HG03342 (cell line): ENCODE results near the gene PRUNE2.
A peak's percentile ranks its signal among the peaks of the same experiment; 100 is the strongest.

Experiments used
- ATAC-seq: cut with Tn5 transposase; IDR thresholded peaks from one replicate; pipeline ENCODE4 v1.9.1; 2021; ENCODE audit warnings: mild to moderate bottlenecking, moderate library complexity; ENCODE audit not compliant: unreplicated experiment

Gene PRUNE2

DNA sequence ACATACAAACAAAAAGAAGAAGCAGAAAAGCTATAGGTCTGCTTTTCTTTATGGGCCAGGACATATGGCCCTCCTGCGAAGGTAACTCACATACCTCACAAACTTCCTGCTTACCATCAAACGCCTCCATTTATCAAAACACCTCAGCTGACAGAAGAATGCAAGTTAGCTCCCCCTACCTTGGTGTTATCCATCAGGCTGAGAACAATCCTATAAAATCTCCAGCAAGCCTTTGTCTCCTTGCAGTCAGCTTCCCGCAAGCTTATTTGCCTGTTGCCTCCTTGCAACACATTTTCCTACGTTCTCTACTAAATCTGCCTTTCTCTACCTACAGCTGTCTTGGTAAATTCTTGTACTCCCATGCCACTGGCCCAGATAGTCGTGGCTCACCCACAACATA lies 164.4 kb downstream of the PRUNE2 start:
- ATAC-seq: no peak

DNA sequence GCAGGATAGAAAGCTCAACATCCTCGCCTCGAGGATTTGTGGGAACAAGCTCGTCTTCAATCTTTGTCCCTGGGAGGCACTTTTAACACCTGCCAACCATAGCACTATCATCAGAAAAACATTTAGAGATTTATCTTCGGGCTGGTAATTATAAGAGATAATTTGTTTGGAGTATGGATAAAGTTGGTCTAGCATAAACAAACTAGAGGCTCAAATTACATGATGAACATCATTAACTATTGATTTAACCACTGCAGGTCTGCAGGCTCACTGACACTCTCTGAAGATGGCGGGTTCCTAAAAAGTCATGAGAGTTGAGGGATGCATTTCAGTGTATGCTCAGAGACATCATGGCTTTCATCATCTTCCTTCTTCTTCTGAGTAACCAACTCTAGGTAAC lies 167.5 kb downstream of the PRUNE2 start:
- ATAC-seq: no peak

DNA sequence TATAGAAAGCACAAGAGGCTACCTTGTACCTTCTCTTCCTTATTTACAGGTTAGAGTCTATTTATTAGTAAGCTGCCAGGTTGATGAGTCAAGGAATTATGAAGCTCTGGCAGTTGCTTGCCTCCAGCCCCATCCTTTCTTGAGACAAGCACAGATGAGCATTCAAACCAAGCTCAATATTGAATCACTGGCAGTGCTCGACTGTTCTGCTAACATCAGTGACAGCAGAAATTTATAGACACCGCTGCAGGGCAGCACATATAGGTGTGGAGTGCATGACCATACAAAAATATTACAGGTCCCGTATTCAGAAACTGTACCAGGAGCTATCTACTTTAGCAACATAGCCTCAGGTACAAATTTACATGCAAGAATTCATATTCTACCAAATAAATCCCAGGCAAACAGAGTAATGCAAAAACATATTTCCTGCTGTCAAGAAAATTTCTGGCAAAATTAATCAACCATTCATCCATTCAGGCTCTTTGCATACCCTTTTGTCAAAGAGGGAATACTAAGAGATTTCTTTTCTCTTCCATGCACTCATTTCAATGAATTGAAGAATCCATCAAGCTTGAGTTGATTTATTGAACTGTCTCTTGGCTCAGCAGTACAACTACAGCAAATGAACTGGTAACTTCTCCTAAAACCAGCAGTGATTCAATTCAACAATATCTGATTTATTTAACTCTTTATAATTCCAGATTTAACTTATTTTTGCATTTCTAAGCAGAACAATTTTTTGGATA lies 168.6 kb downstream of the PRUNE2 start:
- ATAC-seq: no peak

DNA sequence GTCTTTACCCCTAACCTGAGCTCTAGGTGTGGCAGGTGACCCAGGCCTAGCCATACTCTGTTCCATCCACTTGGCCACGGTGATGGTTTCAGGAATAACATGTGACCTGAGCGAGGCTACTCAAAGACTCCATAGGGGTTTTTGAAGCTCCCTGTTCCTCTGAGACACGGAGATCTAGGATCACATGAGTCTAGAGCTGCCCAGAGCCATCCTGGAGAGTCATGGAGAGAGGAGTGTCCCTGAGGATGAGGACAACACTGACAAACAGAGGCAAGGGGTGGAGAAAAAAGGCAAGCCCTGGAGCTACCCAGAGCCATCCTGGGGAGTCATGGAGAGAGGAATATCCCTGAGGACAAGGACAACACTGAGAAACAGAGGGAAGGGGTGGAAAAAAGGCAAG lies 171.2 kb downstream of the PRUNE2 start:
- ATAC-seq: no peak

DNA sequence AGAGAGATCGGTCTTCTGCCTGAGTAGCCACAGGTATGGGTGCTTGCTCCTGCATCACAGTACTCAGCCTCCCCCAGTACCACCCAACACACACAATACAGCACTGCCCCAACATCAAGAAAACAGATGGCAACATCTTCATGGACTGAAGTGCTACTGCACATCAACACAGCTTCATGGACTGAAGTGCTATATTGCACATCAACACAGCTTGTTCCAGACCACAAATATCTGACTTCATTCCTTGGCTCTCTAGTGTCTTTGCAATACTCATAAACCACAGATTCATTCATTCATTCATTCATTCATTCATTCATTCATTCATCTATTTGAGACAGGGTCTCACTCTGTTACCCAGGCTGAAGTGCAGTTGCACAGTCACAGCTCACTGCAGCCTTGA lies 172.8 kb downstream of the PRUNE2 start:
- ATAC-seq: no peak

DNA sequence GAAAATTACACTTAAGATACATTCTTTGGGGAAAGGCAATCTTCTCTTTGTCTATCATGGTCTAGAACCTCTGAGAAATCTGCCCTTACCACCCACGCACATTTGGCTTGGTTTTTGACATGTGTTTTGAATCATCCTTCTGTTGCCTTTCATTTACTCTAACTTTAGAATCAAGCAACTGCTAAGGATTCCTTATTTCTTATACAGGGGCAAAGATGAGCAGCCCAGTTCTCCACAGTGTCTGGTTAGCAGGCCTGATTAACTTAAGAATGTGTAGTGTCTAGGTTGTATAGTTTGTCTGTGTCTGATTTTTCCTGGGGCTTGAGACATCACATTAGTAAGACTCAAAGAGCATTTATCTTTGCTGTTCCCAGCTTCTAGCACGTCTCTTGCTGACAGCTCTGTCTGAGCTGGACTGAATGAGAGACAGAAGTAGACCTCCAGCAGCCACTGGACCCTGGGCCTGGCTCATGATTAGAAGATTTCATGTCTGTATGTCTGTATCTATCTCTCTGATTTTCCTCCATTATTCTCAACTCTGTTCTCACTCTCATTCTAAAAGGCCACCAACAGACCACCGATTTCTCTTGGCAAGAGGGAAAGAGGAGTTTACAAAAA lies 173.5 kb downstream of the PRUNE2 start:
- no peak for ATAC-seq

DNA sequence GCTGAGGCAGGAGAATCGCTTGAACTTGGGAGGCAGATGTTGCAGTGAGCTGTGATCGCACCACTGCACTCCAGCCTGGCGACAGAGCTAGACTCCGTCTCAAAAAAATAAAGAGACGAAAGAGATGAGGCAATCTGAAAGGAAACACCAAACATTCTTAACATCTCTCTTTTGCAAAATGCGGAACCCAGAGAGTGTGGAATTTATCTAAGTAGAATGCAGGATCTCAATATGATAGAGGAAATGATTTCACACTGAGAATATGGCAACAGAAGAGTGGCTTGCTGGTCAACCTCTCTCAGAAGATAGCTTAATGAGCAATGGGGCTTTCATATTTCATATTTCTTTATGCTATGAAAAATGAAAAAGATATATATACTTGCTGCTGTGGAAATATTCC lies 175.1 kb downstream of the PRUNE2 start:
- ATAC-seq: no peak

DNA sequence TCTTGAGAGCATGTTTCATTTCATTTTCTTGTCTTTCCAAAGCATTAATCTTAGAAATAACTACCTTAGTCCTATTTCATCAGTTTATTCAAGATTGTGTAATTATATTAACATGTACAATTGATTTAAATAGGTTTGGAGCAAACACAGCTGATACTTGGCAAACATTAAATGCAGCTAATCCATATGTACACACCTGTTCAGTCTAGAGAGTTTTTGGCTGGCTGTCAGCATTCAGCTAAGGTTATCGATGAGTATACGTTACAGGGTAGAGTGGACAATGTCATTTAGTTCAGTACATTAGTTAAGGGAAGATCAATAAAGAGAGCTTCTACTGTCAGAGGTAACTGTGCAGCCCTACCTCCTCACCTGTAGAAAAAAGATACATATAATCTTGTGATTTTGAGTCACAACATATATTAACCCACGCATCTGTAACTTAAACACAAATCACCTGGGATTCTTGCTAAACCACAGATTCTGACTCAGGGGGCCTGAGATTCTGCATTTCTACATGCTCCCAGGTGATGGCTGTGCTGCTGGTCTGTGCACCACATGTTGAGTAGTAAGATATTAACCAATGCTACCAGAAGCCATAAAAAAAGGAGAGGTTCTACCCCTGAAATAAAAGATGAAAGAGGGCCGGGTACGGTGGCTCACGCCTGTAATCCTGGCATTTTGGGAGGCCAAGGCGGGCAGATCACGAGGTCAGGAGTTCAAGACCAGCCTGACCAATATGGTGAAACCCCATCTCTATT lies 175.8 kb downstream of the PRUNE2 start:
- ATAC-seq: no peak

DNA sequence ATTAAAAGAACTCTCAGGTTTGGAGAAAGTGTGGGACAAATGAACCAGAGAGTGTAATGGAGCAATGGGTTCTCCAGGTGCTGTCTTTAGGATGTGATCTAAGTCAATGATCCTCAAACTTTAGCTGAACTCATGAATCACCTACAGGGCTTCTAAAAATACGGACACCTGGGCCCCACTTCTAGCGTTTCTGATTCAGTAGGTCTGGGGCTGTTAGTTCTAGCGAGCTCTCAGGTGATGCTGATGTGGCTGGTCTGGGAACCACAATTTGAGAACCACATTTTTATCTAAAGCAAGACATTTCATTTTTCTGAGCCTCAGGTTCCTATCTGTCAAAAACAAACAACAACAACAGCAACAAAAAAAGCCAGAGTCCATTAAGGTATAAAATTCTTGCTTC lies 176.8 kb downstream of the PRUNE2 start:
- ATAC-seq: no peak

DNA sequence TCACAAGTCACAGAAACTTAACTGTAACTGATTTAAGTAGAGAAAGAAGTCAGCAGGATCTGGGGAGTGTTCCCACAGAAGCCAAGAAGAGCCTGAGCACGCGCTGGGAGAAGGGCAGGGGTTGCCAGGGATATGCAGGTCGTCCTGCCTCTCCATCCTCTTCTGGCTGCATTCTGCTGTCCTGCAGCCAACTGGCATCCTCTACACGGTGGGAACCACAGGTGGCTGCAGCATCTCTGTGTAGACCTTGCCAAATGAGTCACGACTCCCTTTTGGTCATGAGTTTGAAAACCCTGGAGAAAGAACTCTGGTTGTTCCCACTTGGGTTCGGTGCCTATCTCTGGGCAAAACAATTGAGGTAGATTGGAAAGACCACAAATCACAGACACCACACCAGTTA lies 180.0 kb downstream of the PRUNE2 start:
- ATAC-seq: no peak

DNA sequence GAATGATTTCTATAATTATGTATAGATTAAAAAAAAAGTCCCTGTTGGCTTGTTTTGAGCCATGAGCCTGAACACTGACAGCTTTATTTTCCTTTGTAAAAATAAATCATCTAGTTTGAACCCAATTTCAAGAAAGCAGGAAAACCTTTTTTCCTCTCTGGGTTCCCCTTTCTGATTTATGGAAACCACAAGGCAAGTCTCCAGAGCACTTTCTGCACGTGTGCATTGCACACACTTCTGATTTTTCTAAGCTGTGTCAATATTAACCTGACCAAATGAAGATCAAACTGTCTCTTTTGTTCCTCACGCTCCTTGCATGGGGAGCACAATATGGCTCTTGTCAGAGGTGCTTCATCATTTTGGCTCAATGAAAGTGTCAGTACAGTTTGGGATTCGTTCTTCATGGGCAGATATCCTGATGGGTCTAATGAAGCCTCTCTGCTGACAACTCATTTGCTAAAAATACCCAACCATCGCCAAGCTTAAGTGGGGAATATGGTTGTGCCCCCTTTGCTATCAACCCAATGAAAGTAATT lies 180.8 kb downstream of the PRUNE2 start:
- no peak for ATAC-seq

DNA sequence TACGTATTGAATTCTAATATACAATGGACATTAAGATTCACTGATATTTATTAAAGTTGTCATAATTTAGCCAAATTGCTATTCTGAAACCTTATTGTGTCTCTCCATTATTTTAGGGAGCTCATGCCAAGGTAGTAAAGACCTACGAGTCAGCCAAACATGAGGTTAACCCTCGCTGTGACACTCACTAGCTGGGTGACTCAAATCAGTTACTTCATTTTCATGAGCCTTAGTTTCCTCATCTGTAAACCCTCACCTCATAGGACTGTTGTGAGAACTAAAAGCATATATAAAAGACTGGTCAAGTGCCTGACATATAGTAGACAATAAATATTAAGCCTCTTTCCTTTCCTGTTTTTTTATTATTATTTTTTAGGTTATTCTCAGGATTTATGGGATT lies 185.7 kb downstream of the PRUNE2 start:
- ATAC-seq: no peak

DNA sequence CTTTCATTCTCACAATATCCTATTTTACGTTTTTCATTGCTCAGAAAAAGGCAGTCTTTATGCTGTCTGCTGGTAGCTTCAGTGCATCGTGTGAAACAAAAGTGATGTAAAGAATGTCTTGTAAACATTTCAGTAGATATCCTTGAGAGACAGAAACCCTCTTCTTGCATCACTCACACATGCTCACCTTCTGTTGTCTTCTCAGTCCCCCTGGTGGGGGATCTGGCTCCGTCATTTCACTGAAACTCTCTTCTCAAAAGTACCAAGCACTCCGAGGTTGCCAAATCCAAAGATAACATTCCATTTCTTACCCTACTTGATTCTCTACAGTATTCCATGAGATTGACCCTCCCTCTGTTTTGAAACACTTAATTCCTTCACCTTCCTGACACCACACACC lies 187.7 kb downstream of the PRUNE2 start:
- no peak for ATAC-seq

DNA sequence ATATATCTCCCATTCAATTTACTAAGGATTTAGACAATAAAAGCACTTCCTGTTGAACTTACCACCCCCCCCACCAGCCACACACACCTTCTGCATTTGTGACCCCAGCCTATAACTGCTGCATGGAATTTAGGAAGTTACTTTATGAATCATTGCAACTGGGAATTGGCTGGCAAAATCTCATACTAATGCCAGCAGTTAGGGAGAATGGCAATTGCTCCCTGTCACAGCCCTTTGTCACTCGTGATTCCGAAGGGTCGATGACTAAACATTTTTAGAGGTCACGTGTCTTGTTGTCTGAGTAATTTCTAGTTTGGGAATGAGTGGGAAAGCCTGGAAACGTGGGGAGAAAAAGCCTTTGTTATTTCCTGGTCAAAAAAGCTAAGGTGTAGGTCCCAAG lies 188.3 kb downstream of the PRUNE2 start:
- ATAC-seq: no peak

DNA sequence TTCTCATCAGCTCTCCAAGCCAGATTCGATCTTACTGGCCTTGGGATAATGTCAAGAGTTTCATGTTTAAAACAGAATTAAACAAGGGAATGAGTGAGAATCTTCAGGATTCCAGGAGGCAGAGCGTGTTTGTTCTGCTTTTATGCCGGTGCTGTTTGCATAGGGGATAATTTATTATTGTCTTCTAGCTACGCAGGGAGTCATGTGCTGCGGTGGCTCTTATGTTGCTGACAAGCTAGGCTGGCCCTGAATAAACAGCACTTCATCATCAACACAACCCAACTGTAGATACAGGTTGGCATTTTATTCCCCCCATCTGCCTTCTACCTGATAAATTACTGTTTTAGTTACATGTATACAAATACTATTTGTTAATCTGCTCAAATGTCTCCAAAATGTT lies 188.7 kb downstream of the PRUNE2 start:
- no peak for ATAC-seq

DNA sequence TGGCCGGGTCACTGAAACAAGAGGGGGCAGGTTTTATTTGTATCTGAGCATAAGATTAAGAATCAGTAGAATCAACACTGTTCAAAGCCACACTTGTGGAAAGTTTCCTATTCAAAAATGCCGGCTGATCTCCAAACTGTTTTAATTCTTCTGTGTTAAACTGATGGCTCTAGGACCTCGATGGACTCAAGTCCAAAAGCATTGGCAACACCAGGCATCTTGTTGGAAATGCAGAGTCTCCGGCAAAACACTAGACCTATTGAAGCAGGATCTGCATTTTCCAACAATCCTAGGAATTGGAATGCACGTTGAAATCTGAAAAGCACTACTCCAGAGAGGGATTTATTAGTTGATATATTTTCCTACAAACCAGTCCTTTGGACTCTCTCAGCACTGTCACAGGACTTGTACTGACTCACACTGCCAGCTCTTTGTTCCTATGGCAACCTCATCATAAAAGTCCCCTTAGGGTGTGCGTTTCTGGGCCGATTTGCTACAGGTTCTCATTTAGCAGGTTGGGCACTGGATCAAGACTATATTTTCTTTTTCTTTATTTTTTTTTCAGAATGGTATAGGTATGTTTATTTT lies 189.7 kb downstream of the PRUNE2 start:
- ATAC-seq: no peak

DNA sequence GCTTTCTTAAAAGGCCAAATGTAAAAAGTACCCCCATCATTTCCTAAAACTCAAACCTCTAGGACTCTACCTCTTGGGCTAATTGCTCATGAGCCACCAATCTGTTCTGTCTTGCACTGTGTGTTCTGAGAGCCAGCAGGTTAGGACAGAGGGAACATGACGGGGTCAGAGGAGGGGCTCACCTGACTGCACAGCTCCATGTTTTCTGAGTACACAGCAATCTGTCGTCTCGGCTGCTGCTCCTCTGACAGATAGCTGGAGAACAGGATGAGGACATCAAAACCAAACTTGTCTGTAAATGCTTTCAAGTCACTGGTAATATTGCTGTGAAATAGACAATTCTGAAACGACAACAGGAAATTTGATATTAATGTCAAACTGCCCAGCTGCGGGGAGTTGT lies 192.5 kb downstream of the PRUNE2 start:
- ATAC-seq: no peak

DNA sequence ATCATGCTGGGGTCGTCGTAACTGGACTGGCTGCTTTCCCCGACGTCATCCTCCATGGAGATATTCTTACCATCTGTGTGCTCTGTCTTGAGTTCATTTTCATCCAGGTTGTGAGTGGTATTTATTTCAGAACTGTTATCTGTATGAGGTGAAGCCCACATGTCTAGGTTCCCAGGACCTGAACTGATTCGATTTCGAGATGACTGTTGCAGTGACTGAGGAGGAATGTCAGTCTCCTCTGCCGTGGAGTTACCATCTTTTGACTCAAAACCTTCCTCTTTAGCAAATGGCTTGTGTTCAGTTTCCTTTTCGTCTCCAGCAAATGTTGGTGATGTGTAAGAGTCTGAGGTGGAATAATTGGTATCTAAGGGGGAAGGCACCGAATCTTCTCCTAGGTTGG lies 196.9 kb downstream of the PRUNE2 start:
- ATAC-seq: no peak

DNA sequence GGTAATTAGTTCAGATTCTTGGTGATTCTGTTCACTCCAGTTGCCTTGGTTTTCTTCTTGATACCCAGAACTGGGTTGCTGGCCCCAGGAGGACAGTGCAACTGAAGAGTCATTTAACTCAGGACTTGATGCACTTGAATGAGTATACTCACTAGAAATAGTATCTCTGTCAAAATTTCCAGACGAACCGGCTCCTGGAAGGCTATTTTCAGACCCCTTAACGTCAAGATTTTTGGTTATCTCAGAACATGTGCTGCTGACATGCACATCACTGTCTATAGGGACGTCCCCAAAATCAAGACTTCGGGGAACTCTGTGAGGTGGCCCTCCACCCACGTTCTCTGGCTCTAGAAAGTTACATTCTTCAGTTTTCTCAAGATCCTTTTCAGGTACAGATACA lies 198.4 kb downstream of the PRUNE2 start:
- ATAC-seq: peak; percentile 59

DNA sequence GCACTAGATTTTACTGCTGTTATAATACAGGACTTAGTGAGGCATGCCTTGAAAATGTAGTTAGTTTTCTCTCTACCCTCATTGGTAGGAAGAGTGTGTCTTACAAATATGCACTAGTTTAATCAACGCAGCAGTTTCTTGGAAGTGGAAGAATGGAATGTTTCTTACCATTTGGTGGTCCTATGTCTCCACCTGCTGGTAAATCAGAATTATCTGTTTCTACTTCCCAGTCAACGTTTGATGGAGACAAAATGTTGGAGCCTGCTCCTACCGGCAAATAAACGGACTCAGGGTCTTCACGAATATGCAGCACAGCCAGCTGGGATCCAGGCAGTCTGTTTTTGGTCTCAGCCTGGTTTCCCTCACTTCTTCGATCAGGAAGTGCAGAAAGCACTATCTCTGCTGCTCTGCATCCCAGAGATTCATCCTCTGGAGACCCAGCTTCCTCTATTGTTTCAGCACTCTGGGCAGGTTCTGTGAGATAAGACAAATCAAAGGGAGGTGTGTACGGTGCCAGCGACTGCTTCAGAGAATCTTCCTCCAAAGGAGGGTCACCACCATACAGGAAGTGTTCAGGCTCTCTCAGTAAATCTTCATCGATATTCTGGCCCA lies 201.2 kb downstream of the PRUNE2 start:
- no peak for ATAC-seq

DNA sequence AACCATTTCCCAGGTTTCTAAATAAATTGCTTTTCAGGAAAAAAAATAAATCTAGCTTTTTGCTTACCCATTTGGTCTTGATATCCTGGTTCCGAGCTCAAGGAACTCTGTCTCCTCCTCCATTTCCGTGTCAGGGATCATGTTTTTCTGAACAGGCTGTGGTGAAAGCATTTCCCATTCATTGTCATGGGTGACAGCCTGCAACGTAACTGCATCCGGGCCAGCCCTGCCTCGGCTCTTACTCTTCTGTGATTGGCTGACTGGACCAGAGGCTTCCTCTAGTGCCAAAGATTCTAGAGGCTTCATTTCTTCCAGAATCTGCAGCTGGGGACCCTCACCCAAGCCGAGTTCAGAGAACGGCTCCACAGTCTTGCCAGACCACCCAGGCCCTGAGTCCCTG lies 202.6 kb downstream of the PRUNE2 start:
- no peak for ATAC-seq
